HG03457 (cell line): ENCODE results near the gene SIM1.

ENCODE experiments used
- ATAC-seq: cut with Tn5 transposase; IDR thresholded peaks from one replicate; pipeline ENCODE4 v1.9.1; 2021; ENCODE audit warnings: moderate number of reproducible peaks; ENCODE audit not compliant: unreplicated experiment

The SIM1 gene

GRCh38 chr6:100458841-100459591, 5.7 kb downstream of the SIM1 start:
- no peak for ATAC-seq

- ATAC-seq, result no peak
These were observed 7.3 kb downstream of the SIM1 start for GRCh38 chr6:100457311-100457990.

- ATAC-seq, result no peak
These were observed 7.8 kb downstream of the SIM1 start for GRCh38 chr6:100456908-100457235.

GRCh38 chr6:100456141-100456907, 8.4 kb downstream of the SIM1 start:
- ATAC-seq, result no peak

- no peak for ATAC-seq
These were observed 9.2 kb downstream of the SIM1 start for GRCh38 chr6:100455230-100456124.

GRCh38 chr6:100454551-100455229, 10.0 kb downstream of the SIM1 start:
- no peak for ATAC-seq

- ATAC-seq, result no peak
These were observed 10.8 kb downstream of the SIM1 start for GRCh38 chr6:100453701-100454521.

GRCh38 chr6:100452998-100453397, 11.7 kb downstream of the SIM1 start:
- no peak for ATAC-seq

- ATAC-seq, result no peak
These were observed 13.1 kb downstream of the SIM1 start for GRCh38 chr6:100451577-100451976.

GRCh38 chr6:100449239-100449691, 15.5 kb downstream of the SIM1 start:
- no peak for ATAC-seq

GRCh38 chr6:100447900-100448748, 16.6 kb downstream of the SIM1 start:
- ATAC-seq, result no peak

- ATAC-seq, result no peak
These were observed 17.4 kb downstream of the SIM1 start for GRCh38 chr6:100447081-100447899.

GRCh38 chr6:100446115-100447080, 18.3 kb downstream of the SIM1 start:
- ATAC-seq, result no peak

- ATAC-seq, result no peak
These were observed 19.2 kb downstream of the SIM1 start for GRCh38 chr6:100445512-100445911.

- ATAC-seq, result no peak
These were observed 23.8 kb downstream of the SIM1 start for GRCh38 chr6:100440935-100441334.

- no peak for ATAC-seq
These were observed 29.4 kb downstream of the SIM1 start for GRCh38 chr6:100435299-100435698.
